Fibroblast of lung (primary cell): ENCODE results near the gene HTT.

Experiments used
- CTCF ChIP-seq, 2 donors: IDR thresholded peaks in 1 of 2; conservative IDR thresholded peaks in 1 of 2; 1 replicate in 1 of 2; 2 replicates in 1 of 2; pipeline ENCODE4 v1.5.1; 2011 to 2012; ENCODE audit warnings: low read length in 2 of 2, control low read depth in 1 of 2, inconsistent platforms in 1 of 2, low read depth in 1 of 2, mild to moderate bottlenecking in 1 of 2
- EZH2 ChIP-seq: IDR thresholded peaks from 2 replicates; pipeline ENCODE4 v1.5.1; 2012; ENCODE audit warnings: low read length, control low read depth, mild to moderate bottlenecking; ENCODE audit errors: missing control alignments

- no peak for TF ChIP-seq CTCF (conservative IDR thresholded peaks at IDR 0.05 in 1 of 2, IDR thresholded peaks at IDR 0.05 in 1 of 2; ENCODE audit: low read depth in 1 of 2, low read length in 2 of 2)
- TF ChIP-seq EZH2, result no peak
Measured at GRCh38 chr4:3177905-3178304, 103.4 kb downstream of the HTT start.
